ENCODE data around the gene UGT1A4.

- TF ChIP-seq ZFX (IDR thresholded peaks at IDR 0.05) (no peak), EZH2 (IDR thresholded peaks at IDR 0.05) (no peak), CTCF (IDR thresholded peaks at IDR 0.05 in 2 of 3, conservative IDR thresholded peaks at IDR 0.05 in 1 of 3; ENCODE audit: borderline replicate concordance in 1 of 3, insufficient read depth in 1 of 3, low read depth in 2 of 3, low read length in 2 of 3) (no peak), MAX (IDR thresholded peaks at IDR 0.05) (no peak), POLR2A (IDR thresholded peaks at IDR 0.05; ENCODE audit: borderline replicate concordance, extremely low read depth, insufficient read depth, insufficient read length) (no peak), POLR2AphosphoS5 (IDR thresholded peaks at IDR 0.05; ENCODE audit: low read depth, low read length) (no peak), SP1 (IDR thresholded peaks at IDR 0.05; ENCODE audit: low read depth) (no peak), REST (IDR thresholded peaks at IDR 0.05; ENCODE audit: low read depth) (no peak), TCF7L2 (IDR thresholded peaks at IDR 0.05; ENCODE audit: borderline replicate concordance, extremely low read depth, insufficient read depth, insufficient read length) (no peak), ZNF274 (IDR thresholded peaks at IDR 0.05; ENCODE audit: low read depth, low read length) (no peak), CEBPB (IDR thresholded peaks at IDR 0.05; ENCODE audit: low read depth) (no peak), EZH2phosphoT487 (IDR thresholded peaks at IDR 0.05; ENCODE audit: borderline replicate concordance) (no peak), FOSL1 (IDR thresholded peaks at IDR 0.05; ENCODE audit: low read depth) (no peak)
Measured at GRCh38 chr2:233728723-233729301, 10.3 kb downstream of the UGT1A4 start, which contains the start of gene UGT1A3.

Data from HCT116 (cell line).